Activated naive CD4-positive, alpha-beta T cell treated with anti-CD3 and anti-CD28 coated beads, Interleukin-2, amount 50 U/mL, for 16 hours (primary cell): ENCODE data around the gene SBF2.

Experiments
- DNase-seq: peaks from one replicate; pipeline ENCODE4 v3.0.0-alpha.2; 2020

Gene SBF2

GRCh38 chr11:9790703-9791102, 503.3 kb downstream of the SBF2 start:
- DNase-seq = no peak

DNA sequence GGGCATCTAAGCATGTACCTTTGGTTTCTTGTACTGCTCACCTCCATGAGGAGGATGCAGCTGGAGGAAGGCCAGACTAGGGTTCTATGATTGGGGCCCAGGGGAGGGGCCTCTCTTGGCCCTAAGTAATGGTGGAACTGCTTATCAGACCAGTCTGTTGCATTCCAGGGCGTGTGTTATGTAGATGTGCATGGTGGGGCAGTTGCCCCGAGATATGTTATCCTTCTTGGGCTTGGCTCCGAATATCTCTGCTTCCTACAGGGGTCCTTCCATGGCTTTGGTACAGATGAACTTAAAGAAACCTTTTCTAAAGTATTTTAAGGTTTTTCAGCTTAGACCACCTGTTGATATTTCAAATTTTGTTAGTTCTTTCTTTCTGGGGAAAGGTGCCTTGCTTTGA, 504.1 kb downstream of the SBF2 start:
- DNase-seq = no peak

DNA sequence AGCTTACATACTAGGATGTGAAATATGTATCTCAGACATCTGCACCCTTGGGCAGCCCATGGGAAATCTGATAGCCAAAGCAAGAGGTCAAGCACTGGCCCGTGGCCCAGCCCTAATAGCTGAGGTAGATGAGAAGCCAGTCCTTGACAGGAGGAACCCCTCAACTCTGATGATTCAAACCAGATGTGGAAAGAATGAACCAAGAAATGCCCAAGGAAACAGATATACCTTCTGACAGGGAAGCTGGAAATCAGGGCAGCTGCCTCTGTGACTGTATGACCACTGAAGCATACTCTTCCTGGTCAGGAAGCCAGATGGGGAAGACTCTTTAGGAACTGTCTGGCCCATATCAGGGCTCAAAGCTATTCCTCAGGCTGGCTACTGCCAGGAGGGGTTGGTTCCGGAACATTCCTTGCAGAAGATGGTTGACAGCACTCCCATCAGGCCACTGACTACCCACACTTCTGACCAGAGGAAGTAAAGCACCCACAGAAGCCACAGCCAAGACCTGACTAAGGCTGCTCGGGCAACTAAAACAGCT, 506.0 kb downstream of the SBF2 start:
- DNase-seq = no peak

DNA sequence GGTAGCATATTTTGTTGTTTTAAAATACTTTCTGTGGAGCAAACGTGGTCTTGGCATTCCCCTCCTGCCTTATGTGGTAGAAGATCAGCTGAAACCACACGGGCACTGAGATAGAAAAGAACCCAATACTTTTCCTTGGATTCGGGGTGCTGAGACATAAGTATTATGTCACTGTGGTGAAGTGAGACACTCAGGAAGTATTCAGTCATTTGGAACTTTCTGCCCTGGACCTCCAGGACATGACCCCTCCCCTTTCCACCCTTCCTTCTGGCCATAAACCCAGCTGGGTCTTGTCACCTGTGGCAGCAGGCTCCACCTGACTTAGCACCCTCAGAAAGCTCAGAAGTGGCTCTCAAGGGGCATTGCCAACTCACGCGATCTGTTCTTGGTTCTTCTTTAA, 506.8 kb downstream of the SBF2 start:
- DNase-seq = no peak

GRCh38 chr11:9784602-9785315, 509.3 kb downstream of the SBF2 start:
- no peak for DNase-seq

GRCh38 chr11:9783986-9784385, 510.0 kb downstream of the SBF2 start:
- no peak for DNase-seq

- no peak for DNase-seq
Measured at GRCh38 chr11:9780929-9781328, 513.1 kb downstream of the SBF2 start.

- DNase-seq = no peak
Measured at GRCh38 chr11:9777525-9777924, 516.5 kb downstream of the SBF2 start.

DNA sequence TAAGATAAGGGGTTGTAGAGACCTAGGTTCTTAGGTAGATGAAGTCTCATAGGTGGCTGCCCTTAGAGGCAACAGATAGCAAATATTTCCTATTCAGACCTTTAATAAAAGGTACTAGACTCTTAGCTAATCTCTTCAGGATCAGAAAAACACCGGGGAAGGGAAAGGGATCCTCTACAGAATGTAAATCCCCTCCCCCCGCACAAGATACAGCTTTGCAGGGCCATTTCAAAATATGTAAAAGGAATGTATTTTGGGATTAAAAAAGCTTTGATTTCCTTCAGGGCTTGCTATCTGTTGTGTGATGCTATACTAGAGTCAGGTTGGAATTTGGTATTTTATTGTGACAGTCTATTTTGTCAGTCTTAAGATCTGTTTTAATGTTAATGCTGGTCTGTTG, 517.0 kb downstream of the SBF2 start:
- no peak for DNase-seq

GRCh38 chr11:9776203-9776602, 517.8 kb downstream of the SBF2 start:
- DNase-seq = no peak

- DNase-seq = no peak
Measured at GRCh38 chr11:9775398-9775779, 518.6 kb downstream of the SBF2 start.

- DNase-seq = no peak
Measured at GRCh38 chr11:9774591-9775397, 519.2 kb downstream of the SBF2 start.

DNA sequence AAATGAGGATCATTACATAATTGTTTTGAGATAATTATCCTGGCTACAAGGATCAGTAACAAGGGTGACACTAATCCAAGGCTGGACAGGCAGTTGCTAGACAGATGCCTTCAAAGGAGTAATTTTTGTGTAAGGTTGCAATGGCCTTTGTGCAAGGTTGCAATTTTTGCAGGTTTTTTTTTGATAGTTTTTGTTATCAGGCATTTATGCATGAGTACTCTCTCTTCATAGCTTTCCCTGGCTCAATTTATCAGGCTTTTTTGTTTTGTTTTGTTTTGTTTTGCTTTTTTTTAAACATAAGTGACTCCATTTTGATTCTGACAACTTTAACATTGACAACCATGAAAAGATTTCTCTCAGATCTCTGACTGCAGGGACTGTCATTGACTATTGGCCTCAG, 519.9 kb downstream of the SBF2 start:
- DNase-seq = no peak

- no peak for DNase-seq
Measured at GRCh38 chr11:9773524-9773923, 520.5 kb downstream of the SBF2 start.

- no peak for DNase-seq
Measured at GRCh38 chr11:9772218-9772617, 521.8 kb downstream of the SBF2 start.

- DNase-seq = no peak
Measured at GRCh38 chr11:9771071-9771511, 522.9 kb downstream of the SBF2 start.

DNA sequence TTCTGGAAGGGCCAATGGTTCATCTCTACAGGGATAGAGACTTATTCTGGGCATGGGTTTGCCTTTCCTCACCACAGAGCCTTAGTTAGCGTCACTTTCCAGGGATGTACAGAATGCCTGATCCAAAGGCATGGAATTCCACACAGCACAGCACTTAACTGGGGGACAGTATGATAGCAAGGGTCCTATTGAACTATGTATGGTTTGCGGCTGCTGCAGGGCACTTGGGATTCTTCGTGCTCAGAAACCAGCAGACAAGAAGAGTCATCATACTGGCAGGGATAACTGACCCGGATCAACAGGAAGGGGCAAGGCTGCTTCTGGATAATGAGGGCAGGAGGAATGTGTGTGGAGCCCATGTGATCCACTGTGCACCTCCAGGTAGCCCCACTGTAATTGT, 524.4 kb downstream of the SBF2 start:
- no peak for DNase-seq

- DNase-seq = no peak
Measured at GRCh38 chr11:9765320-9766101, 528.5 kb downstream of the SBF2 start.

- DNase-seq = no peak
Measured at GRCh38 chr11:9763301-9763700, 530.7 kb downstream of the SBF2 start.

GRCh38 chr11:9762531-9762930, 531.5 kb downstream of the SBF2 start:
- no peak for DNase-seq

DNA sequence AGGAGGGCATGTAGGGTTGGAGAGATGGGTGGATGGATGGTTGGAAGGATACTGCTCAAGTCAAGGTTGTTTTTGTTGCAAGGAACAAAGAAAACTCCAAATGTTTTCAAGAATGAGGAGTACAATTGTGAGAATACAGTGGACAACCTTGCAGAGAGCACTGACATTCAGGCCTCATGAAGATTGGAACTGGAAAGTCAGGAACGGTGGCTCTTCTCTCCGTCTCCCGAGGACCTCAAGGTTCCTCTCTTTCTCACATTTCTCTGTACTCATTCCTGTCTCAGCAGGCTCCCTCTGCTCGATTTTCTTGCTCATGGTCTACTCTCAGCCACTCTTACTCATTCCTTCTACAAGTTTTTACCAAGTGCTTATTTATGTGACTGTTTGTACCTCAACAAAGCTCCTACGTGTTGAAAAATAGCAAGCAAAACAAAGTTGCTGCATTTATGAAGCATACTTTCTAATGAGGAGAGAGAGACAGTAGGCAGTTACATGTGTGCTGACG, 532.5 kb downstream of the SBF2 start:
- no peak for DNase-seq

DNA sequence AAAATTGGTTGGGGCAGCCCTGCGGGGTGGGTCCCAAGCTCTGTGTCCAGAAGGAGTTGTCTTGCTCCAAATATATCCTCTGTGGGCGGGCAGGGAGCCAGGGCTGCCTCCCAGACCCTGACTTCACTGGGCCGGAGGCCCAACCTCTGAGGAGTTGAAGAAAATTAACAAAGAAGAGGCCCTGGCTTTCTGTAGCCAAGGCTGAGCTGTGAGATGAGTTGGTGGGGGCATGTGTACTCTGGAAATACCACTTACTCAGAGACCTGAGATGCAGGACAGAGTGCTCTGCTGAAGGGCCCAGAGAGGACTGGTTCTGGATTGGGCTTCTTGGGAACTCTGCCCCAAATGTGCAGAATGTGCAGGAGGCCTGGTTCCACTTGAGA, 533.8 kb downstream of the SBF2 start:
- DNase-seq = peak; percentile 16

GRCh38 chr11:9759519-9760192, 534.4 kb downstream of the SBF2 start:
- peak; percentile 97 for DNase-seq
